Mucosa of descending colon (tissue), 3 donors: ENCODE data around the gene ACTRT2. TPM values are rescaled to one million over a fixed set of nuclear protein-coding genes. Genes with fewer than 3 reads are reported as not detected.
A peak's percentile ranks its signal among the peaks of the same experiment; 100 is the strongest.

ENCODE experiments used
- ATAC-seq: fragments of 200-7000 bp; cut with Tn5 transposase; one replicate; pipeline ENCODE4 v1.9.1; 2020; ENCODE audit warnings: mild to moderate bottlenecking, moderate library complexity
- DNase-seq, 3 donors: peaks; one replicate each; pipeline ENCODE4 v3.0.0-alpha.2; 2020
- H3K36me3 ChIP-seq: fragments of 200-600 bp; one replicate; pipeline ENCODE4 v1.8.0; 2021; ENCODE audit warnings: low read depth, mild to moderate bottlenecking
- H3K4me1 ChIP-seq: fragments of 200-600 bp; one replicate; pipeline ENCODE4 v1.8.0; 2021; ENCODE audit warnings: low read depth, mild to moderate bottlenecking
- H3K4me3 ChIP-seq: fragments of 200-600 bp; one replicate; pipeline ENCODE4 v1.8.0; 2021; ENCODE audit warnings: mild to moderate bottlenecking
- H3K9me3 ChIP-seq: fragments of 200-600 bp; one replicate; pipeline ENCODE4 v1.8.0; 2021; ENCODE audit warnings: mild to moderate bottlenecking
- CTCF ChIP-seq: fragments of 200-600 bp; IDR thresholded peaks from one replicate; pipeline ENCODE4 v1.8.0; 2022; ENCODE audit warnings: antibody characterized with exemption, mild to moderate bottlenecking
- intact Hi-C, 2 donors: fragments of 100-400 bp; cut with DNase I in 1 of 2; cut with micrococcal nuclease in 1 of 2; formaldehyde crosslinking; loops; one replicate each; pipeline versions ENCODE4 v1.11.0 to v1.11.1; 2022; cut with DNase I, micrococcal nuclease
- total RNA-seq, 3 donors: library from RNA; stranded (reverse); fragmentation: NEBNext Ultra II Directional in 2 of 3; extraction: Animal tissue kit (Norgen Biotek cat#: 25700) in 2 of 3; gene quantifications; one replicate each; pipeline versions ENCODE4 v1.2.1 to v1.2.4, GENCODE V29; 2021 to 2023
- donor health status: DM: no; HTN: no; CAD: no; lungs with moderate emphysema.
- donor health status: DM: no; HTN: no; CAD: no.
- donor health status: DM: no; HTN: yes; CAD: no.

ACTRT2 gene
- total RNA-seq, 3 donors from 2014 or later: not detected

- intact Hi-C loops: no loop called here
- ATAC-seq (no peak), DNase-seq (no peak)
- Histone ChIP-seq H3K9me3 (no peaks in the 10 kb centered on the region), H3K4me1 (no peaks in the 10 kb centered on the region), H3K4me3 (no peak overlapping the region), H3K36me3 (no peaks in the 10 kb centered on the region)
- no peak for TF ChIP-seq CTCF
Measured at GRCh38 chr1:3028531-3029282, 7.4 kb downstream of the ACTRT2 start.

GRCh38 chr1:3029481-3029961 lies 8.3 kb downstream of the ACTRT2 start:
- no peaks in the 10 kb centered on the region for H3K4me1 ChIP-seq
- no peak for TF ChIP-seq CTCF
- no peaks in the 10 kb centered on the region for H3K36me3 ChIP-seq
- no peak for DNase-seq
- no peaks in the 10 kb centered on the region for H3K9me3 ChIP-seq
- intact Hi-C loops: no loop called here
- no peak overlapping the region for H3K4me3 ChIP-seq
- ATAC-seq: no peak

GRCh38 chr1:3029991-3030662 lies 8.9 kb downstream of the ACTRT2 start:
- Histone ChIP-seq H3K4me1 (no peaks in the 10 kb centered on the region), H3K36me3 (no peaks in the 10 kb centered on the region), H3K4me3 (no peak overlapping the region), H3K9me3 (no peaks in the 10 kb centered on the region)
- ATAC-seq (no peak), DNase-seq (no peak)
- no peak for TF ChIP-seq CTCF
- intact Hi-C loops: no loop called here

- ATAC-seq (no peak), DNase-seq (no peak)
- no peak overlapping the region for H3K4me3 ChIP-seq
- no peaks in the 10 kb centered on the region for H3K4me1 ChIP-seq
- no peaks in the 10 kb centered on the region for H3K36me3 ChIP-seq
- TF ChIP-seq CTCF: no peak
- intact Hi-C loops: no loop called here
- no peaks in the 10 kb centered on the region for H3K9me3 ChIP-seq
Measured at GRCh38 chr1:3030663-3031381, 9.6 kb downstream of the ACTRT2 start.

GRCh38 chr1:3031401-3032221 lies 10.3 kb downstream of the ACTRT2 start:
- no peak for ATAC-seq
- DNase-seq: peak in 1 of 3 donors; percentile 28
- H3K4me1 ChIP-seq: no peaks in the 10 kb centered on the region
- no peak overlapping the region for H3K4me3 ChIP-seq
- no peaks in the 10 kb centered on the region for H3K36me3 ChIP-seq
- intact Hi-C loops: no loop called here
- H3K9me3 ChIP-seq: no peaks in the 10 kb centered on the region
- no peak for TF ChIP-seq CTCF
